Caco-2 (cell line): Measurements from ENCODE around the gene LAMTOR4. TPM values are rescaled to one million over a fixed set of nuclear protein-coding genes. Genes with fewer than 3 reads are reported as not detected.
"Not testable (repeated sequence)": the region's sequence is repeated elsewhere in the genome, so short reads cannot be mapped to it uniquely, and the experiment has no call there.

Experiments
- BruUV-seq: library from RNA; stranded (reverse); fragments of 400-500 nt; replicated peaks from 2 replicates; lab custom pipeline; 2021; lab: Mats Ljungman, UMichigan
- CTCF ChIA-PET: fragments of 300-600 bp; sonication (Branson Sonifier 250); formaldehyde crosslinking; loops from one replicate; lab custom pipeline; 2022; ENCODE audit warnings: antibody characterized with exemption; lab: Charles Lee
- POLR2A ChIA-PET: fragments of 300-600 bp; sonication (Branson Sonifier 250); formaldehyde crosslinking; loops from one replicate; lab custom pipeline; 2022; ENCODE audit warnings: antibody characterized with exemption; lab: Charles Lee
- DNase-seq, 2 experiments: peaks; one replicate each; pipeline versions ENCODE4 v3.0.0 to v3.0.0-alpha.2; 2020 to 2022
- H3K27me3 ChIP-seq: replicated peaks from 2 replicates; pipeline ENCODE4 v1.6.0; 2011; ENCODE audit warnings: low read length; ENCODE audit not compliant: control insufficient read depth, insufficient read depth
- H3K36me3 ChIP-seq: 2 replicates; pipeline ENCODE4 v1.5.1; 2011; ENCODE audit warnings: low read length; ENCODE audit not compliant: control insufficient read depth, insufficient read depth
- H3K4me1 ChIP-seq: fragments of 250-450 bp; sonication (Bioruptor Pico); 2 replicates; pipeline ENCODE4 v1.5.1; 2020; ENCODE audit warnings: mild to moderate bottlenecking
- H3K4me3 ChIP-seq: 2 replicates; pipeline ENCODE4 v1.5.1; 2011; ENCODE audit warnings: low read depth, mild to moderate bottlenecking, control low read depth, low read length
- H3K9me3 ChIP-seq: fragments of 250-450 bp; sonication (Bioruptor Pico); 2 replicates; pipeline ENCODE4 v1.5.1; 2020; ENCODE audit warnings: mild to moderate bottlenecking, moderate library complexity
- H3K27ac Mint-ChIP-seq: one replicate; pipeline ENCODE4 v1.8.0; 2022; ENCODE audit warnings: mixed read lengths; ENCODE audit not compliant: unreplicated experiment
- H3K27me3 Mint-ChIP-seq: one replicate; pipeline ENCODE4 v1.8.0; 2022; ENCODE audit warnings: mixed read lengths; ENCODE audit not compliant: insufficient read depth, unreplicated experiment
- H3K36me3 Mint-ChIP-seq: one replicate; pipeline ENCODE4 v1.8.0; 2022; ENCODE audit warnings: mild to moderate bottlenecking, mixed read lengths; ENCODE audit not compliant: insufficient read depth, unreplicated experiment
- H3K4me1 Mint-ChIP-seq: one replicate; pipeline ENCODE4 v1.8.0; 2022; ENCODE audit warnings: low read depth, mixed read lengths; ENCODE audit not compliant: unreplicated experiment
- H3K4me3 Mint-ChIP-seq: one replicate; pipeline ENCODE4 v1.8.0; 2022; ENCODE audit warnings: mild to moderate bottlenecking, moderate library complexity, mixed read lengths; ENCODE audit not compliant: unreplicated experiment
- H3K9me3 Mint-ChIP-seq: one replicate; pipeline ENCODE4 v1.8.0; 2022; ENCODE audit warnings: mixed read lengths; ENCODE audit not compliant: unreplicated experiment
- intact Hi-C: fragments of 100-400 bp; cut with micrococcal nuclease; formaldehyde crosslinking; loops from one replicate; pipeline ENCODE4 v1.10.0; 2022; ENCODE audit not compliant: unreplicated experiment
- total RNA-seq: library from RNA; stranded (reverse); gene quantifications from 2 replicates; pipeline ENCODE4 v1.2.3, GENCODE V29; 2022
- TF ChIP-seq, protein P1 (sequence below), 2 experiments: fragments of 200-600 bp in 1 of 2; IDR thresholded peaks; 1 replicate in 1 of 2; 2 replicates in 1 of 2; pipeline versions ENCODE4 v1.5.1 to v1.8.0; 2011 to 2022; ENCODE audit warnings: antibody characterized with exemption in 1 of 2, control low read depth in 1 of 2, inconsistent platforms in 1 of 2, low read depth in 1 of 2, low read length in 1 of 2, mild to moderate bottlenecking in 1 of 2, moderate library complexity in 1 of 2; ENCODE audit not compliant: insufficient read depth in 1 of 2, severe bottlenecking in 1 of 2, unreplicated experiment in 1 of 2

The LAMTOR4 gene
- total RNA-seq, 1 experiment from 2014 or later, result 107 TPM

DNA sequence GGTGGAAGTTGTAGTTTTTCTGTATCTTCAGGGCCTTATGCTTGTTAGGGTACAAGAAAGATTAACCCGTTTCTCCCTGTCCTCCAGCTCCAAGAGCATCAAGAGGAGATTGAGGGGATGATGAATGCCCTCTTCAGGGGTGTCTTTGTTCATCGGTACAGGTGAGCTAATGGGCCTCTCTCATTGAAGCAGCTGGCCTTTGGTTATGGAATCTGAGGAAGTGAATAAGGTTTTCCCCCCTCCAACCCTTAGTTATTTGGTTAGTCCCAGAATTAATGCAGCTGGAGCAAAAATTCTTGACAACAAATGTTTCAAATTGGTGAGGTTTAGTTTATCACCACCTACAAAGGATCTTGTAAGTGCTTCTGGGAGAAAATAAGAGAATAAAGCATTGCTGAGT, 46.5 kb downstream of the LAMTOR4 start:
- Histone ChIP-seq H3K4me3 (no peak overlapping the region), H3K36me3 (no peaks in the 10 kb centered on the region), H3K27me3 (no peaks in the 10 kb centered on the region), H3K4me1 (peaks cover 3% of the 10 kb centered on the region; the same call in 1 of the 2 replicates), H3K9me3 (no peaks in the 10 kb centered on the region)
- Mint-ChIP-seq H3K36me3 (peaks cover 5% of the 10 kb centered on the region), H3K4me3 (no peak overlapping the region), H3K9me3 (no peaks in the 10 kb centered on the region), H3K4me1 (peaks cover 7% of the 10 kb centered on the region), H3K27me3 (no peaks in the 10 kb centered on the region), H3K27ac (no peak overlapping the region)
- no TSS peak for BruUV-seq
- POLR2A ChIA-PET, result no interaction called here
- intact Hi-C loops, result no loop called here
- no peak for DNase-seq
- CTCF ChIA-PET, result no interaction called here
- TF ChIP-seq, protein P1, sequence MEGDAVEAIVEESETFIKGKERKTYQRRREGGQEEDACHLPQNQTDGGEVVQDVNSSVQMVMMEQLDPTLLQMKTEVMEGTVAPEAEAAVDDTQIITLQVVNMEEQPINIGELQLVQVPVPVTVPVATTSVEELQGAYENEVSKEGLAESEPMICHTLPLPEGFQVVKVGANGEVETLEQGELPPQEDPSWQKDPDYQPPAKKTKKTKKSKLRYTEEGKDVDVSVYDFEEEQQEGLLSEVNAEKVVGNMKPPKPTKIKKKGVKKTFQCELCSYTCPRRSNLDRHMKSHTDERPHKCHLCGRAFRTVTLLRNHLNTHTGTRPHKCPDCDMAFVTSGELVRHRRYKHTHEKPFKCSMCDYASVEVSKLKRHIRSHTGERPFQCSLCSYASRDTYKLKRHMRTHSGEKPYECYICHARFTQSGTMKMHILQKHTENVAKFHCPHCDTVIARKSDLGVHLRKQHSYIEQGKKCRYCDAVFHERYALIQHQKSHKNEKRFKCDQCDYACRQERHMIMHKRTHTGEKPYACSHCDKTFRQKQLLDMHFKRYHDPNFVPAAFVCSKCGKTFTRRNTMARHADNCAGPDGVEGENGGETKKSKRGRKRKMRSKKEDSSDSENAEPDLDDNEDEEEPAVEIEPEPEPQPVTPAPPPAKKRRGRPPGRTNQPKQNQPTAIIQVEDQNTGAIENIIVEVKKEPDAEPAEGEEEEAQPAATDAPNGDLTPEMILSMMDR (IDR thresholded peaks at IDR 0.05; ENCODE audit: insufficient read depth in 1 of 2, low read depth in 1 of 2, low read length in 1 of 2, severe bottlenecking in 1 of 2, unreplicated experiment in 1 of 2), result no peak

DNA sequence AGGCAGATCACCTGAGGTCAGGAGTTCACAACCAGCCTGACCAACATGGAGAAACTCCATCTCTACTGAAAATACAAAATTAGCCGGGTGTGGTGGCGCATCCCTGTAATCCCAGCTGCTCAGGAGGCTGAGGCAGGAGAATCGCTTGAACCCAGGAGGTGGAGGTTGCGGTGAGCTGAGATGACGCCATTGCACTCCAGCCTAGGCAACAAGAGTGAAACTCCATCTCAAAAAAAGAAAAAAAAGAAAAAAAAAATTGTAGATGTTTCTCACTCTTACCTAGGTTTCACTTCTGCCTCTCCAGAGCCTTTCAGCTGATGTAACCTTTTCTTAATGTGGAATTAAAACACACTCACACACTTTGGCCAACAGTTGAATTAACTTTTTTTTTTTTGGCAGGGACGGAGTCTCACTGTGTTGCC, 47.2 kb downstream of the LAMTOR4 start:
- H3K4me1 ChIP-seq, H3K27me3 Mint-ChIP-seq, POLR2A ChIA-PET, H3K36me3 Mint-ChIP-seq, H3K36me3 ChIP-seq, H3K27ac Mint-ChIP-seq, intact Hi-C loops, H3K9me3 Mint-ChIP-seq, H3K27me3 ChIP-seq, H3K9me3 ChIP-seq, BruUV-seq, H3K4me3 ChIP-seq, DNase-seq, H3K4me1 Mint-ChIP-seq, H3K4me3 Mint-ChIP-seq: not testable (repeated sequence)
- CTCF ChIA-PET, result interaction anchor here (0.6 kb wide), 1 partner anchor 63 kb away, joined by 3 read pairs; no protein-coding TSS in a partner anchor

DNA sequence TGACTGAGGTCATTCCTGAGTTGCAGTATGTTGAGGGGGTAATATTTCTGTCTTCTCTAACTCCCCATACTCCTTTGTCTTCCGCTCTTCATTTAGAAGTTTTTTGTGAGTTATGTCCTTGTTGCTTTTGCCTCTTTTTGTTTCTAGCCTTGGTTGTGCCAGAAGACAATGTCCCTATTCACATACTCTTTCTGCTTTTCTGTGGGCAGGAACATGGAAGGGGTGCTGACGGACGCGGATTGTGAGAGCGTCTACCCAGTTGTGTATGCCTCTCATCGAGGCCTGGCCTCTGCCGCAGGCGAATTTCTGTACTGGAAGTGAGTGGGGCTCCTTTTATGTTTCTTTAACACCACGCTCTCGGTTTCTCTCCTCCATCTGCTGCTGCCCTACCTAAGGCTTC, 49.5 kb downstream of the LAMTOR4 start:
- H3K9me3 ChIP-seq, result no peaks in the 10 kb centered on the region
- peaks cover 18% of the 10 kb centered on the region for H3K4me1 Mint-ChIP-seq
- H3K4me3 ChIP-seq, result no peak overlapping the region
- peaks cover 15% of the 10 kb centered on the region for H3K4me1 ChIP-seq
- no peaks in the 10 kb centered on the region for H3K27me3 ChIP-seq
- no peaks in the 10 kb centered on the region for H3K27me3 Mint-ChIP-seq
- no TSS peak for BruUV-seq
- H3K36me3 Mint-ChIP-seq, result peaks cover 5% of the 10 kb centered on the region
- TF ChIP-seq, protein P1 (IDR thresholded peaks at IDR 0.05; ENCODE audit: insufficient read depth in 1 of 2, low read depth in 1 of 2, low read length in 1 of 2, severe bottlenecking in 1 of 2, unreplicated experiment in 1 of 2), result no peak
- ChIA-PET CTCF (no interaction called here), POLR2A (no interaction called here)
- H3K9me3 Mint-ChIP-seq, result no peaks in the 10 kb centered on the region
- DNase-seq, result no peak
- no peak overlapping the region for H3K4me3 Mint-ChIP-seq
- intact Hi-C loops, result no loop called here
- no peak overlapping the region for H3K27ac Mint-ChIP-seq
- H3K36me3 ChIP-seq, result no peaks in the 10 kb centered on the region
